B cell (primary cell): ENCODE data around the gene HOXB8. TPM values are rescaled to one million over a fixed set of nuclear protein-coding genes. Genes with fewer than 3 reads are reported as not detected.

Experiments used
- ATAC-seq: fragments of 200-7000 bp; cut with Tn5 transposase; one replicate; pipeline ENCODE4 v1.10.0; 2021; ENCODE audit warnings: low read depth, mild to moderate bottlenecking, moderate number of reproducible peaks, moderate library complexity
- CTCF ChIA-PET: fragments of 350-600 bp; sonication (Branson Sonifier 250); formaldehyde crosslinking; loops from one replicate; lab custom pipeline; 2021; ENCODE audit warnings: antibody characterized with exemption, inconsistent platforms; lab: Charles Lee
- POLR2A ChIA-PET: fragments of 350-600 bp; sonication (Branson Sonifier 250); formaldehyde crosslinking; loops from one replicate; lab custom pipeline; 2021; ENCODE audit warnings: antibody characterized with exemption; lab: Charles Lee
- DNase-seq: peaks from one replicate; pipeline ENCODE4 v3.0.0; 2013
- H2AFZ ChIP-seq: 2 replicates; pipeline ENCODE4 v1.6.1; 2012; ENCODE audit warnings: mild to moderate bottlenecking, low read depth, low read length; ENCODE audit not compliant: insufficient read depth, poor library complexity, severe bottlenecking
- H3K27ac ChIP-seq, 2 donors: 1 replicate in 1 of 2; 2 replicates in 1 of 2; pipeline ENCODE4 v1.5.1; 2012 to 2013; ENCODE audit warnings: low read length in 2 of 2, mild to moderate bottlenecking in 2 of 2, moderate library complexity in 1 of 2
- H3K27me3 ChIP-seq, 4 experiments: fragments of 200-600 bp in 1 of 4; sonication (generic) in 1 of 4; replicated peaks in 1 of 4; 1 replicate in 2 of 4; 2 replicates in 2 of 4; pipeline versions ENCODE4 v1.6.1 to v1.7.0; 2013 to 2016; ENCODE audit warnings: low read length in 3 of 4, mild to moderate bottlenecking in 2 of 4, mixed read lengths in 1 of 4, moderate library complexity in 1 of 4; ENCODE audit not compliant: insufficient read depth in 4 of 4, control insufficient read depth in 3 of 4; ENCODE audit errors: control extremely low read depth in 1 of 4
- H3K36me3 ChIP-seq, 2 experiments: replicated peaks in 1 of 2; 1 replicate in 1 of 2; 2 replicates in 1 of 2; pipeline versions ENCODE4 v1.6.1 to v1.7.1; 2013; ENCODE audit warnings: low read length in 1 of 2; ENCODE audit not compliant: insufficient read depth in 2 of 2, control insufficient read depth in 1 of 2; ENCODE audit errors: control extremely low read depth in 1 of 2, extremely low read depth in 1 of 2
- H3K4me1 ChIP-seq, 2 donors: fragments of 200-600 bp in 1 of 2; sonication (generic) in 1 of 2; 1 replicate in 1 of 2; 2 replicates in 1 of 2; pipeline versions ENCODE4 v1.5.1 to v1.6.1; 2013 to 2017; ENCODE audit warnings: low read length in 2 of 2; ENCODE audit not compliant: control insufficient read depth in 2 of 2, insufficient read depth in 2 of 2
- H3K4me2 ChIP-seq: replicated peaks from 2 replicates; pipeline ENCODE3; 2012; ENCODE audit warnings: mild to moderate bottlenecking, low read depth, low read length; ENCODE audit not compliant: poor library complexity, severe bottlenecking
- H3K4me3 ChIP-seq, 5 experiments: fragments of 200-600 bp in 1 of 5; sonication (generic) in 1 of 5; 1 replicate in 3 of 5; 2 replicates in 2 of 5; pipeline versions ENCODE4 v1.5.1 to v1.7.0; 2011 to 2016; ENCODE audit warnings: low read length in 4 of 5, mild to moderate bottlenecking in 4 of 5, low read depth in 2 of 5, control low read depth in 1 of 5, moderate library complexity in 1 of 5; ENCODE audit not compliant: insufficient read depth in 1 of 5; ENCODE audit errors: control extremely low read depth in 1 of 5, extremely low read depth in 1 of 5
- H3K79me2 ChIP-seq: fragments of 200-600 bp; sonication (generic); one replicate; pipeline ENCODE4 v1.6.0; 2016; ENCODE audit warnings: low read length; ENCODE audit not compliant: control insufficient read depth, insufficient read depth
- H3K9ac ChIP-seq: fragments of 200-600 bp; sonication (generic); 2 replicates; pipeline ENCODE4 v1.6.1; 2017; ENCODE audit warnings: mild to moderate bottlenecking, low read length, moderate library complexity
- H3K9me3 ChIP-seq, 3 donors: one replicate each; pipeline versions ENCODE4 v1.6.1 to v1.7.1; 2013; ENCODE audit warnings: low read length in 2 of 3; ENCODE audit not compliant: control insufficient read depth in 2 of 3, insufficient read depth in 1 of 3; ENCODE audit errors: control extremely low read depth in 1 of 3
- H4K20me1 ChIP-seq: 2 replicates; pipeline ENCODE4 v1.6.0; 2012; ENCODE audit warnings: mild to moderate bottlenecking, low read length; ENCODE audit not compliant: insufficient read depth, control insufficient read depth, poor library complexity, severe bottlenecking
- H3K27ac Mint-ChIP-seq: one replicate; pipeline ENCODE4 v1.8.0; 2021; ENCODE audit warnings: mixed read lengths
- H3K27me3 Mint-ChIP-seq: one replicate; pipeline ENCODE4 v1.8.0; 2021; ENCODE audit warnings: mixed read lengths
- H3K4me1 Mint-ChIP-seq: one replicate; pipeline ENCODE4 v1.8.0; 2021; ENCODE audit warnings: mixed read lengths
- H3K4me3 Mint-ChIP-seq: one replicate; pipeline ENCODE4 v1.8.0; 2021; ENCODE audit warnings: mixed read lengths
- H3K9me3 Mint-ChIP-seq: one replicate; pipeline ENCODE4 v1.8.0; 2022; ENCODE audit warnings: mixed read lengths; ENCODE audit not compliant: insufficient read depth
- EZH2 ChIP-seq: IDR thresholded peaks from 2 replicates; pipeline ENCODE4 v1.6.1; 2012; ENCODE audit warnings: borderline replicate concordance, low read depth, mild to moderate bottlenecking, moderate library complexity, low read length; ENCODE audit not compliant: insufficient read depth, poor library complexity, severe bottlenecking
- WGBS: methylation state at CpG from one replicate; pipeline ENCODE4 v1.1.5; 2013; ENCODE audit warnings: missing lambda C conversion rate; ENCODE audit not compliant: insufficient coverage; 5-methylcytosine and 5-hydroxymethylcytosine counted together
- intact Hi-C: fragments of 100-400 bp; cut with micrococcal nuclease; formaldehyde crosslinking; loops from one replicate; pipeline ENCODE4 v1.10.0; 2022
- polyA plus RNA-seq: library from polyadenylated mRNA; depleted of rRNA; stranded (reverse); fragments of >200 nt; gene quantifications from 2 replicates; pipeline ENCODE4 v1.2.3, GENCODE V29; 2012
- total RNA-seq, 2 donors: library from RNA; stranded (reverse); fragments of 120-200 nt in 1 of 2; gene quantifications; 1 replicate in 1 of 2; 2 replicates in 1 of 2; pipeline versions ENCODE4 v1.2.3 to v1.2.4, GENCODE V29; 2013 to 2022
- TF ChIP-seq, protein P1 (sequence below): fragments of 200-600 bp; IDR thresholded peaks from one replicate; pipeline ENCODE4 v1.8.0; 2022; ENCODE audit warnings: antibody characterized with exemption, mild to moderate bottlenecking

The HOXB8 gene
- total and polyA plus RNA-seq, 2 donors (not counting 1 experiment from before 2014, with no cell fraction given) = not detected

DNA sequence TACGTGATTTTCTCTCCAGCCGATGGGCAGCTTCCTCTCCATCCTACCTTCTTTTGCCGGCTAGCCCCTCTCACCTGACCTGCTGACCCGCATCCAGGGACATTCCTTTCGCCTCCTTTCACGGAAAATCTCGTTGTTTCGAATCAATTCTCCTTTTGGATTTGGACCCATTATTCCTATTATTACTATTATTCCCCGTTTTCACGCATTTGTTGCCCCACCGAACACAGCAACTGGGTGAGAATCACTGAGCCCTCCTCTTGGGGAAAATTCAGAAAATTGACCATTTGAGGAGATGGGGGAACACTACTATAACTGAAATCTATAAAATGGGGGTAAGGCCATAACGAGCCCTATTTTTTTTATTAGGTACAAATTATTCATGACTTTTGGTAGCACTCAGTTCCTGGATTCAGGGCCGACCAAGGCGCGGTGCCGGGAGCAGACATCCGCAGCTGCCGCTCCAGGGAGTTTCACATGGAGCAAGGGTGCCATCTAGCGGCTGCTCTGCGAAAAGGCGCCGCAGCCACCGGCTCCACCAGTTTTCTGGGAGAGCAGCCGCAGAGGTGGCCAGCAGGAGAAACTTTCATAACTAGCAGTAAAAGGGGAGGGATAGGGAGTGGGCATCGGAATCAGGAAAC, 3.3 kb upstream of the HOXB8 start:
- H3K36me3 ChIP-seq = no peaks in the 10 kb centered on the region
- Mint-ChIP-seq H3K4me3 (no peak overlapping the region), H3K4me1 (peaks cover 28% of the 10 kb centered on the region), H3K27me3 (peaks cover 86% of the 10 kb centered on the region), H3K27ac (peak overlapping the region; percentile 74), H3K9me3 (no peaks in the 10 kb centered on the region)
- H3K27ac ChIP-seq = no peak overlapping the region
- no peak for TF ChIP-seq EZH2
- TF ChIP-seq, protein P1, sequence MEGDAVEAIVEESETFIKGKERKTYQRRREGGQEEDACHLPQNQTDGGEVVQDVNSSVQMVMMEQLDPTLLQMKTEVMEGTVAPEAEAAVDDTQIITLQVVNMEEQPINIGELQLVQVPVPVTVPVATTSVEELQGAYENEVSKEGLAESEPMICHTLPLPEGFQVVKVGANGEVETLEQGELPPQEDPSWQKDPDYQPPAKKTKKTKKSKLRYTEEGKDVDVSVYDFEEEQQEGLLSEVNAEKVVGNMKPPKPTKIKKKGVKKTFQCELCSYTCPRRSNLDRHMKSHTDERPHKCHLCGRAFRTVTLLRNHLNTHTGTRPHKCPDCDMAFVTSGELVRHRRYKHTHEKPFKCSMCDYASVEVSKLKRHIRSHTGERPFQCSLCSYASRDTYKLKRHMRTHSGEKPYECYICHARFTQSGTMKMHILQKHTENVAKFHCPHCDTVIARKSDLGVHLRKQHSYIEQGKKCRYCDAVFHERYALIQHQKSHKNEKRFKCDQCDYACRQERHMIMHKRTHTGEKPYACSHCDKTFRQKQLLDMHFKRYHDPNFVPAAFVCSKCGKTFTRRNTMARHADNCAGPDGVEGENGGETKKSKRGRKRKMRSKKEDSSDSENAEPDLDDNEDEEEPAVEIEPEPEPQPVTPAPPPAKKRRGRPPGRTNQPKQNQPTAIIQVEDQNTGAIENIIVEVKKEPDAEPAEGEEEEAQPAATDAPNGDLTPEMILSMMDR = peak; percentile 97
- no peaks in the 10 kb centered on the region for H4K20me1 ChIP-seq
- H2AFZ ChIP-seq = no peak overlapping the region
- no peak overlapping the region for H3K9ac ChIP-seq
- H3K79me2 ChIP-seq = no peaks in the 10 kb centered on the region
- DNase-seq (peak; percentile 87), ATAC-seq (peak; percentile 71)
- ChIA-PET POLR2A (interaction anchor here (0.7 to 0.8 kb wide), 2 partner anchors 8 to 465 kb away, joined by 6 to 7 read pairs; no protein-coding TSS in a partner anchor), CTCF (interaction anchor here (0.6 to 2.6 kb wide), 33 partner anchors 9 to 1435 kb away, joined by 3 to 34 read pairs (median 4); partner anchors contain the start of gene PNPO)
- H3K27me3 ChIP-seq = peaks cover 0 to 97% (median 72%) of the 10 kb centered on the region in 4 experiments
- WGBS = 6% methylated on average over 22 of the region's 25 CpGs
- H3K4me2 ChIP-seq = peak overlapping the region; percentile 21
- peaks cover 33 to 51% of the 10 kb centered on the region in 2 donors for H3K4me1 ChIP-seq
- peaks cover 0 to 23% (median 0%) of the 10 kb centered on the region in 3 donors for H3K9me3 ChIP-seq
- intact Hi-C loops = loop anchor here (1.0 kb wide), 6 partner anchors 282 to 593 kb away; no protein-coding TSS in a partner anchor
- no peak overlapping the region for H3K4me3 ChIP-seq
